H1 (cell line): ENCODE results near the gene SH2D1B. TPM values are rescaled to one million over a fixed set of nuclear protein-coding genes. Genes with fewer than 3 reads are reported as not detected.

Experiments used
- CTCF ChIA-PET: fragments of 300-600 bp; sonication (Branson Sonifier 250); formaldehyde crosslinking; loops from one replicate; lab custom pipeline; 2021; ENCODE audit not compliant: partially characterized antibody; lab: Charles Lee
- POLR2A ChIA-PET: fragments of 300-600 bp; sonication (Branson Sonifier 250); formaldehyde crosslinking; loops from one replicate; lab custom pipeline; 2021; ENCODE audit warnings: inconsistent platforms; ENCODE audit not compliant: partially characterized antibody; lab: Charles Lee
- DNase-seq, 2 experiments: peaks; one replicate each; pipeline versions ENCODE4 v3.0.0 to v3.0.0-alpha.2; 2010 to 2022; ENCODE audit warnings: low spot score in 2 of 2, low read depth in 1 of 2, mixed read lengths in 1 of 2
- FAIRE-seq: peaks from 2 replicates; lab custom pipeline; 2011; peaks lifted over from hg19 to GRCh38; lab: Jason Lieb, UNC
- H2AFZ ChIP-seq: 2 replicates; pipeline ENCODE4 v1.8.1; 2012; ENCODE audit warnings: low read length, inconsistent platforms
- H2AK5ac ChIP-seq: 2 replicates; pipeline ENCODE4 v1.6.1; 2013; ENCODE audit warnings: low read depth, low read length
- H2BK120ac ChIP-seq: replicated peaks from 2 replicates; pipeline ENCODE3; 2013; ENCODE audit warnings: low read depth, low read length, inconsistent platforms
- H2BK12ac ChIP-seq: 2 replicates; pipeline ENCODE4 v1.6.1; 2013; ENCODE audit warnings: low read depth, low read length
- H2BK15ac ChIP-seq: 2 replicates; pipeline ENCODE4 v1.6.1; 2013; ENCODE audit warnings: low read length
- H2BK20ac ChIP-seq: 2 replicates; pipeline ENCODE4 v1.6.1; 2013; ENCODE audit warnings: low read length
- H2BK5ac ChIP-seq: 2 replicates; pipeline ENCODE4 v1.6.1; 2013; ENCODE audit warnings: low read depth, low read length
- H3K14ac ChIP-seq: 2 replicates; pipeline ENCODE4 v1.6.1; 2013; ENCODE audit warnings: inconsistent platforms; ENCODE audit not compliant: insufficient read length
- H3K18ac ChIP-seq: 2 replicates; pipeline ENCODE4 v1.6.1; 2013; ENCODE audit warnings: low read length; ENCODE audit errors: extremely low read depth
- H3K23ac ChIP-seq: 2 replicates; pipeline ENCODE4 v1.6.1; 2013; ENCODE audit warnings: inconsistent platforms; ENCODE audit not compliant: insufficient read length
- H3K23me2 ChIP-seq: 2 replicates; pipeline ENCODE4 v1.6.1; 2013; ENCODE audit warnings: low read depth, low read length
- H3K27ac ChIP-seq: 2 replicates; pipeline ENCODE4 v1.6.1; 2011; ENCODE audit warnings: low read depth, low read length, inconsistent platforms
- H3K27me3 ChIP-seq, 4 experiments: replicated peaks in 1 of 4; 1 replicate in 1 of 4; 2 replicates in 3 of 4; pipeline versions ENCODE4 v1.6.1 to v1.8.1; 2011 to 2013; ENCODE audit warnings: low read length in 3 of 4, mild to moderate bottlenecking in 3 of 4, inconsistent platforms in 2 of 4, mixed read lengths in 2 of 4, moderate library complexity in 1 of 4; ENCODE audit not compliant: control insufficient read depth in 3 of 4, insufficient read depth in 3 of 4; ENCODE audit errors: extremely low read depth in 1 of 4
- H3K36me3 ChIP-seq, 4 experiments: 2 replicates each; pipeline versions ENCODE4 v1.6.1 to v1.8.1; 2011 to 2013; ENCODE audit warnings: mild to moderate bottlenecking in 4 of 4, low read length in 3 of 4, moderate library complexity in 2 of 4, control low read depth in 1 of 4, inconsistent platforms in 1 of 4; ENCODE audit not compliant: insufficient read depth in 4 of 4, control insufficient read depth in 2 of 4
- H3K4ac ChIP-seq: replicated peaks from 2 replicates; pipeline ENCODE3; 2013; ENCODE audit warnings: low read length, low read depth, mixed read lengths, inconsistent platforms; ENCODE audit not compliant: insufficient read length
- H3K4me1 ChIP-seq, 4 experiments: replicated peaks in 1 of 4; 1 replicate in 1 of 4; 2 replicates in 3 of 4; pipeline versions ENCODE4 v1.6.1 to v1.8.1; 2011 to 2013; ENCODE audit warnings: low read length in 3 of 4, inconsistent platforms in 2 of 4, mixed read lengths in 1 of 4; ENCODE audit not compliant: insufficient read depth in 4 of 4, control insufficient read depth in 3 of 4
- H3K4me2 ChIP-seq, 2 experiments: 2 replicates each; pipeline versions ENCODE4 v1.6.1 to v1.8.1; 2011 to 2013; ENCODE audit warnings: low read depth in 2 of 2, low read length in 2 of 2, control low read depth in 1 of 2, inconsistent platforms in 1 of 2, mild to moderate bottlenecking in 1 of 2; ENCODE audit not compliant: insufficient read depth in 1 of 2
- H3K4me3 ChIP-seq, 4 experiments: fragments of 200-600, 300-600 bp in 1 of 4; sonication (generic), shearing (Covaris generic), sonication (Bioruptor Twin) in 1 of 4; 2 replicates each; pipeline versions ENCODE4 v1.5.1 to v1.8.1; 2011 to 2016; ENCODE audit warnings: low read length in 4 of 4, low read depth in 3 of 4, control low read depth in 2 of 4, inconsistent platforms in 2 of 4, mild to moderate bottlenecking in 2 of 4, mixed read lengths in 1 of 4, moderate library complexity in 1 of 4; ENCODE audit not compliant: insufficient read depth in 2 of 4; ENCODE audit errors: extremely low read depth in 1 of 4
- H3K56ac ChIP-seq: replicated peaks from 2 replicates; pipeline ENCODE3; 2013; ENCODE audit warnings: low read depth, mild to moderate bottlenecking, mixed read lengths, low read length, inconsistent platforms; ENCODE audit not compliant: insufficient read length
- H3K79me1 ChIP-seq: 2 replicates; pipeline ENCODE4 v1.6.1; 2013; ENCODE audit warnings: low read depth, low read length, control low read depth
- H3K79me2 ChIP-seq, 2 experiments: 2 replicates each; pipeline versions ENCODE4 v1.6.1 to v1.8.1; 2012 to 2013; ENCODE audit warnings: low read length in 2 of 2, mild to moderate bottlenecking in 2 of 2, inconsistent platforms in 1 of 2; ENCODE audit not compliant: insufficient read depth in 2 of 2, control insufficient read depth in 1 of 2
- H3K9ac ChIP-seq, 4 experiments: replicated peaks in 1 of 4; 1 replicate in 1 of 4; 2 replicates in 3 of 4; pipeline versions ENCODE4 v1.6.1 to v1.8.1; 2011 to 2013; ENCODE audit warnings: low read depth in 3 of 4, low read length in 3 of 4, control low read depth in 2 of 4, mild to moderate bottlenecking in 2 of 4, moderate library complexity in 2 of 4, inconsistent platforms in 1 of 4; ENCODE audit errors: extremely low read depth in 1 of 4
- H3K9me3 ChIP-seq, 2 experiments: 2 replicates each; pipeline versions ENCODE4 v1.6.1 to v1.8.1; 2012 to 2013; ENCODE audit warnings: mild to moderate bottlenecking in 2 of 2, moderate library complexity in 2 of 2, control low read depth in 1 of 2, inconsistent platforms in 1 of 2, low read depth in 1 of 2, low read length in 1 of 2, mixed read lengths in 1 of 2; ENCODE audit not compliant: insufficient read depth in 2 of 2
- H4K20me1 ChIP-seq, 2 experiments: replicated peaks in 1 of 2; 2 replicates each; pipeline versions ENCODE3 to v1.8.1; 2011 to 2013; ENCODE audit warnings: inconsistent platforms in 2 of 2, low read length in 2 of 2, mild to moderate bottlenecking in 1 of 2; ENCODE audit not compliant: insufficient read depth in 2 of 2, control insufficient read depth in 1 of 2
- H4K5ac ChIP-seq: 2 replicates; pipeline ENCODE4 v1.6.1; 2013; ENCODE audit warnings: low read length, low read depth, mixed read lengths, inconsistent platforms; ENCODE audit not compliant: insufficient read length
- H4K8ac ChIP-seq: 2 replicates; pipeline ENCODE4 v1.8.0; 2013; ENCODE audit warnings: mild to moderate bottlenecking, moderate library complexity, low read length, inconsistent platforms; ENCODE audit not compliant: insufficient read depth; ENCODE audit errors: extremely low read depth
- H4K91ac ChIP-seq: replicated peaks from 2 replicates; pipeline ENCODE3; 2013; ENCODE audit warnings: low read length, mixed read lengths, inconsistent platforms; ENCODE audit not compliant: insufficient read length
- ATF3 ChIP-seq: IDR thresholded peaks from 2 replicates; pipeline ENCODE4 v1.6.1; 2011; ENCODE audit warnings: low read depth, mild to moderate bottlenecking, low read length; ENCODE audit not compliant: insufficient read depth
- BRCA1 ChIP-seq: IDR thresholded peaks from 2 replicates; pipeline ENCODE4 v1.6.1; 2012; ENCODE audit warnings: low read depth, low read length, improper control_type of control experiment
- EZH2 ChIP-seq: fragments of 200-600 bp; sonication (generic); IDR thresholded peaks from 2 replicates; pipeline ENCODE4 v1.7.1; 2012; ENCODE audit warnings: low read depth, mild to moderate bottlenecking, moderate library complexity, low read length, inconsistent platforms; ENCODE audit not compliant: severe bottlenecking
- HDAC2 ChIP-seq, 2 experiments: fragments of 300-600 bp in 1 of 2; sonication (generic) in 1 of 2; IDR thresholded peaks; 2 replicates each; pipeline ENCODE4 v1.6.1; 2011 to 2012; ENCODE audit warnings: low read depth in 2 of 2, low read length in 2 of 2, mild to moderate bottlenecking in 2 of 2, moderate library complexity in 2 of 2, borderline replicate concordance in 1 of 2, inconsistent platforms in 1 of 2
- KDM4A ChIP-seq: IDR thresholded peaks from one replicate; pipeline ENCODE4 v1.7.1; 2012; ENCODE audit warnings: low read depth, mild to moderate bottlenecking, moderate library complexity, low read length, inconsistent platforms; ENCODE audit not compliant: severe bottlenecking
- POLR2AphosphoS5 ChIP-seq: IDR thresholded peaks from 2 replicates; pipeline ENCODE4 v1.6.1; 2011; ENCODE audit warnings: low read depth, low read length
- POU5F1 ChIP-seq: IDR thresholded peaks from 2 replicates; pipeline ENCODE4 v1.6.1; 2011; ENCODE audit warnings: low read depth, mild to moderate bottlenecking, low read length, moderate library complexity
- RBBP5 ChIP-seq: IDR thresholded peaks from 2 replicates; pipeline ENCODE4 v1.7.1; 2012; ENCODE audit warnings: low read depth, mild to moderate bottlenecking, inconsistent platforms, low read length, moderate library complexity, borderline replicate concordance
- SAP30 ChIP-seq: fragments of 300-600 bp; sonication (generic); IDR thresholded peaks from 2 replicates; pipeline ENCODE4 v1.7.1; 2012; ENCODE audit warnings: low read length, moderate library complexity, mild to moderate bottlenecking, inconsistent platforms; ENCODE audit not compliant: insufficient read depth, insufficient replicate concordance
- SRF ChIP-seq: IDR thresholded peaks from 2 replicates; pipeline ENCODE4 v1.6.1; 2011; ENCODE audit warnings: mild to moderate bottlenecking, low read depth, low read length, moderate library complexity
- polyA plus RNA-seq, 7 experiments: library from polyadenylated mRNA; depleted of rRNA in 3 of 7; stranded (reverse) in 5 of 7; unstranded in 2 of 7; fragments of >200 nt in 5 of 7; fragments of 200-250 nt in 2 of 7; gene quantifications; 1 replicate in 5 of 7; 2 replicates in 1 of 7; 4 replicates in 1 of 7; pipeline versions ENCODE4 v1.2.1 to v1.2.3, GENCODE V29; 2011 to 2013; ENCODE audit warnings: missing spikeins in 2 of 7, mixed read lengths in 2 of 7
- total RNA-seq: library from RNA; stranded (reverse); fragmentation: NEBNext Ultra II Directional; extraction: Animal tissue kit (Norgen Biotek cat#: 25700); gene quantifications from 2 replicates; pipeline ENCODE4 v1.2.1, GENCODE V29; 2021

The SH2D1B gene
- total and polyA plus RNA-seq, 2 of the 8 experiments (the other 6 are each of a cell fraction or from before 2014, with no cell fraction given) = not detected

GRCh38 chr1:162416215-162416614, 4.3 kb upstream of the SH2D1B start:
- Histone ChIP-seq H3K27me3 (peaks cover 0 to 1% (median 0%) of the 10 kb centered on the region in 4 experiments; a peak in 1 of 7 replicates), H3K4me2 (no peak overlapping the region), H3K4me1 (no peaks in the 10 kb centered on the region), H3K23me2 (no peaks in the 10 kb centered on the region), H4K20me1 (no peaks in the 10 kb centered on the region), H3K14ac (no peak overlapping the region), H2BK120ac (no peak overlapping the region), H3K79me1 (no peaks in the 10 kb centered on the region), H3K36me3 (no peaks in the 10 kb centered on the region), H2AK5ac (no peak overlapping the region), H3K79me2 (no peaks in the 10 kb centered on the region), H2AFZ (no peak overlapping the region), H4K8ac (no peak overlapping the region), H3K18ac (no peak overlapping the region), H3K9me3 (no peaks in the 10 kb centered on the region; a peak in 2 of 4 replicates), H3K9ac (no peak overlapping the region), H3K4ac (no peak overlapping the region), H3K23ac (no peak overlapping the region), H3K4me3 (no peak overlapping the region), H3K56ac (no peak overlapping the region), H3K27ac (no peak overlapping the region), H2BK5ac (no peak overlapping the region), H2BK15ac (no peak overlapping the region), H2BK20ac (no peak overlapping the region), H4K91ac (no peak overlapping the region), H2BK12ac (no peak overlapping the region), H4K5ac (no peak overlapping the region)
- FAIRE-seq (no peak), DNase-seq (no peak)
- CTCF ChIA-PET = interaction anchor here (0.8 kb wide), 1 partner anchor 60 kb away, joined by 3 read pairs; no protein-coding TSS in a partner anchor
- POLR2A ChIA-PET = no interaction called here
- no peak for TF ChIP-seq RBBP5
- TF ChIP-seq KDM4A = no peak
- no peak for TF ChIP-seq HDAC2 (IDR thresholded peaks at IDR 0.05; ENCODE audit: borderline replicate concordance in 1 of 2, low read depth in 2 of 2, low read length in 2 of 2)
- no peak for TF ChIP-seq BRCA1
- TF ChIP-seq ATF3 = no peak
- TF ChIP-seq SRF = no peak
- no peak for TF ChIP-seq POLR2AphosphoS5
- no peak for TF ChIP-seq SAP30
- no peak for TF ChIP-seq POU5F1
- no peak for TF ChIP-seq EZH2
